ENCODE measurements around the gene SSC5D.
A peak's percentile ranks its signal among the peaks of the same experiment; 100 is the strongest.

- TF ChIP-seq EZH2 (IDR thresholded peaks at IDR 0.05; ENCODE audit: low read length, missing control alignments), result peak; percentile 98
- TF ChIP-seq CTCF (conservative IDR thresholded peaks at IDR 0.05 in 1 of 2, IDR thresholded peaks at IDR 0.05 in 1 of 2; ENCODE audit: low read depth in 1 of 2, low read length in 2 of 2), result no peak
Measured at GRCh38 chr19:55441692-55442321, 46.4 kb upstream of the SSC5D start.

Data from fibroblast of lung (primary cell).